GM12878 (cell line): ENCODE measurements around the gene CLEC4G. TPM values are rescaled to one million over a fixed set of nuclear protein-coding genes. Genes with fewer than 3 reads are reported as not detected.

Experiments used
- EED ChIP-seq: sonication (generic); IDR thresholded peaks from 2 replicates; pipeline ENCODE4 v1.6.1; 2016; ENCODE audit warnings: antibody characterized with exemption, low read depth
- EP300 ChIP-seq, 2 experiments: fragments of 150-350 bp in 1 of 2; IDR thresholded peaks; 2 replicates each; pipeline ENCODE4 v1.6.1; 2011 to 2012; ENCODE audit warnings: low read depth in 2 of 2, low read length in 2 of 2, borderline replicate concordance in 1 of 2, improper control_type of control experiment in 1 of 2, inconsistent platforms in 1 of 2; ENCODE audit not compliant: control insufficient read depth in 1 of 2
- EZH2 ChIP-seq: IDR thresholded peaks from 2 replicates; pipeline ENCODE4 v1.6.1; 2012; ENCODE audit warnings: low read depth, mild to moderate bottlenecking, control low read depth, inconsistent platforms, low read length, borderline replicate concordance; ENCODE audit not compliant: control insufficient read depth
- MXI1 ChIP-seq: fragments of 150-350 bp; IDR thresholded peaks from 2 replicates; pipeline ENCODE4 v1.6.1; 2011; ENCODE audit warnings: low read depth, mild to moderate bottlenecking, inconsistent platforms, low read length, improper control_type of control experiment
- MYB ChIP-seq: fragments of 150-350 bp; IDR thresholded peaks from 2 replicates; pipeline ENCODE4 v1.6.1; 2014; ENCODE audit warnings: mild to moderate bottlenecking, low read depth, low read length, borderline replicate concordance
- RFX5 ChIP-seq: IDR thresholded peaks from 2 replicates; pipeline ENCODE4 v1.6.1; 2011; ENCODE audit warnings: low read depth, low read length, improper control_type of control experiment
- SUPT20H ChIP-seq: IDR thresholded peaks from 2 replicates; pipeline ENCODE4 v1.6.1; 2011; ENCODE audit warnings: low read depth, mild to moderate bottlenecking, low read length, moderate library complexity, borderline replicate concordance; ENCODE audit not compliant: control insufficient read depth
- TBL1XR1 ChIP-seq: IDR thresholded peaks from 2 replicates; pipeline ENCODE4 v1.6.1; 2012; ENCODE audit warnings: low read depth, low read length, improper control_type of control experiment
- YBX1 ChIP-seq: fragments of 450-650 bp; IDR thresholded peaks from 2 replicates; pipeline ENCODE4 v1.6.1; 2016; ENCODE audit warnings: antibody characterized with exemption
- ZNF217 ChIP-seq: fragments of 450-650 bp; IDR thresholded peaks from 2 replicates; pipeline ENCODE4 v1.6.1; 2017; ENCODE audit warnings: antibody characterized with exemption, mild to moderate bottlenecking
- ZSCAN29 ChIP-seq: fragments of 450-650 bp; IDR thresholded peaks from 2 replicates; pipeline ENCODE4 v1.6.1; 2017; ENCODE audit warnings: mild to moderate bottlenecking, moderate library complexity
- polyA plus RNA-seq, 11 experiments: library from polyadenylated mRNA; depleted of rRNA in 4 of 11; unstranded in 6 of 11; stranded (reverse) in 5 of 11; fragments of >200 nt; fragmentation: Nextera tagmentation in 4 of 11; fragmentation: Illumina TruSeq in 1 of 11; extraction: Ambion mirVana in 4 of 11; extraction: Trizol in 1 of 11; gene quantifications; 1 replicate in 1 of 11; 2 replicates in 10 of 11; pipeline versions ENCODE4 v1.2.1 to v1.2.3, GENCODE V29; 2011 to 2016; ENCODE audit warnings: inconsistent platforms in 2 of 11, missing spikeins in 2 of 11, low read depth in 1 of 11
- total RNA-seq, 4 experiments: library from RNA; depleted of rRNA in 3 of 4; stranded (reverse); fragments of >200 nt in 3 of 4; fragmentation: Illumina TruSeq in 1 of 4; extraction: Trizol in 1 of 4; gene quantifications; 2 replicates each; pipeline versions ENCODE4 v1.2.1 to v1.2.3, GENCODE V29; 2013 to 2021
- TF ChIP-seq, protein P1 (sequence below): IDR thresholded peaks from 2 replicates; pipeline ENCODE4 v1.6.1; 2011; ENCODE audit warnings: borderline replicate concordance, low read depth, mild to moderate bottlenecking, moderate library complexity, mixed read lengths, low read length; ENCODE audit not compliant: insufficient read depth; ENCODE audit errors: extremely low read length
- TF ChIP-seq, protein P2 (sequence below): fragments of 450-650 bp; IDR thresholded peaks from 2 replicates; pipeline ENCODE4 v1.6.1; 2017; ENCODE audit warnings: mild to moderate bottlenecking
- TF ChIP-seq, protein P3 (sequence below): fragments of 450-650 bp; formaldehyde crosslinking; IDR thresholded peaks from 2 replicates; pipeline ENCODE4 v1.4.0; 2020; ENCODE audit warnings: mild to moderate bottlenecking, moderate library complexity
- TF ChIP-seq, protein P4 (sequence below): fragments of 450-650 bp; IDR thresholded peaks from 2 replicates; pipeline ENCODE4 v1.6.1; 2014; ENCODE audit warnings: mild to moderate bottlenecking
- TF ChIP-seq, protein P5 (sequence below): fragments of 450-650 bp; IDR thresholded peaks from 2 replicates; pipeline ENCODE4 v1.6.1; 2017; ENCODE audit warnings: mild to moderate bottlenecking, low read depth, inconsistent platforms; ENCODE audit not compliant: poor library complexity, severe bottlenecking
- TF ChIP-seq, protein P6 (sequence below): fragments of 450-650 bp; IDR thresholded peaks from 2 replicates; pipeline ENCODE4 v1.6.1; 2016; ENCODE audit warnings: mild to moderate bottlenecking

Gene CLEC4G
- total and polyA plus RNA-seq, 10 of the 15 experiments (the other 5 are each of a cell fraction or from before 2014, with no cell fraction given), result 0.04 TPM; not detected in 9

DNA sequence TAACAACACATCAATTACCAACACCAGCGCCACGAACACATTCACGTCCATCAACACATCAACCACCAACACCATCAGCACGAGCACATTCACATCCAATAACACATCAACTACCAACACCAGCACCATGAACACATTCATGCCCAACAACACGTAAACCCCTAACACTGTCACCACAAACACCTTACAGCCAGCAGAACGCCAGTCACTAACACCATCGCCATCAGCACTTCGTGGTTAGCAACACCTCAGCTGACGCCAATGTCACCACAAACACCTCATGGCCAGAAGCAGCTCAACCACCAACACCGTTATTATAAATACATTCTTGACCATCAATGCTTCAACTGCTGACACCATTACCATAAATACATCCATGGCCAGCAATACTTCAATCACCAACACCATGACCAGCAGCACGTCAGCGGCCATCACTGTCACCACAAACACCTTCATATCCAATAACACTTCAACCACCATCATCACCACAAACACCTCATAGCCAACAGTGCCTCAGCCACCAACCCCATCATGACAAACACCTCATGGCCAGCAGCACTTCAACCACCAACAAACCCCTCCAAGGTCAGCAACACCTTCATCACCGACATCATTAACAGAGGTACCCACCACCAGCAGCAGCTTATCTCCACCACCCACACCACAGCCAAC, 39.4 kb downstream of the CLEC4G start (continued):
- TF ChIP-seq, protein P1, sequence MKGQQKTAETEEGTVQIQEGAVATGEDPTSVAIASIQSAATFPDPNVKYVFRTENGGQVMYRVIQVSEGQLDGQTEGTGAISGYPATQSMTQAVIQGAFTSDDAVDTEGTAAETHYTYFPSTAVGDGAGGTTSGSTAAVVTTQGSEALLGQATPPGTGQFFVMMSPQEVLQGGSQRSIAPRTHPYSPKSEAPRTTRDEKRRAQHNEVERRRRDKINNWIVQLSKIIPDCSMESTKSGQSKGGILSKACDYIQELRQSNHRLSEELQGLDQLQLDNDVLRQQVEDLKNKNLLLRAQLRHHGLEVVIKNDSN, result no peak
- TF ChIP-seq, protein P2, sequence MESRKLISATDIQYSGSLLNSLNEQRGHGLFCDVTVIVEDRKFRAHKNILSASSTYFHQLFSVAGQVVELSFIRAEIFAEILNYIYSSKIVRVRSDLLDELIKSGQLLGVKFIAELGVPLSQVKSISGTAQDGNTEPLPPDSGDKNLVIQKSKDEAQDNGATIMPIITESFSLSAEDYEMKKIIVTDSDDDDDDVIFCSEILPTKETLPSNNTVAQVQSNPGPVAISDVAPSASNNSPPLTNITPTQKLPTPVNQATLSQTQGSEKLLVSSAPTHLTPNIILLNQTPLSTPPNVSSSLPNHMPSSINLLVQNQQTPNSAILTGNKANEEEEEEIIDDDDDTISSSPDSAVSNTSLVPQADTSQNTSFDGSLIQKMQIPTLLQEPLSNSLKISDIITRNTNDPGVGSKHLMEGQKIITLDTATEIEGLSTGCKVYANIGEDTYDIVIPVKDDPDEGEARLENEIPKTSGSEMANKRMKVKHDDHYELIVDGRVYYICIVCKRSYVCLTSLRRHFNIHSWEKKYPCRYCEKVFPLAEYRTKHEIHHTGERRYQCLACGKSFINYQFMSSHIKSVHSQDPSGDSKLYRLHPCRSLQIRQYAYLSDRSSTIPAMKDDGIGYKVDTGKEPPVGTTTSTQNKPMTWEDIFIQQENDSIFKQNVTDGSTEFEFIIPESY, result no peak; the same call in 1 of the 2 replicates
- TF ChIP-seq, protein P3, sequence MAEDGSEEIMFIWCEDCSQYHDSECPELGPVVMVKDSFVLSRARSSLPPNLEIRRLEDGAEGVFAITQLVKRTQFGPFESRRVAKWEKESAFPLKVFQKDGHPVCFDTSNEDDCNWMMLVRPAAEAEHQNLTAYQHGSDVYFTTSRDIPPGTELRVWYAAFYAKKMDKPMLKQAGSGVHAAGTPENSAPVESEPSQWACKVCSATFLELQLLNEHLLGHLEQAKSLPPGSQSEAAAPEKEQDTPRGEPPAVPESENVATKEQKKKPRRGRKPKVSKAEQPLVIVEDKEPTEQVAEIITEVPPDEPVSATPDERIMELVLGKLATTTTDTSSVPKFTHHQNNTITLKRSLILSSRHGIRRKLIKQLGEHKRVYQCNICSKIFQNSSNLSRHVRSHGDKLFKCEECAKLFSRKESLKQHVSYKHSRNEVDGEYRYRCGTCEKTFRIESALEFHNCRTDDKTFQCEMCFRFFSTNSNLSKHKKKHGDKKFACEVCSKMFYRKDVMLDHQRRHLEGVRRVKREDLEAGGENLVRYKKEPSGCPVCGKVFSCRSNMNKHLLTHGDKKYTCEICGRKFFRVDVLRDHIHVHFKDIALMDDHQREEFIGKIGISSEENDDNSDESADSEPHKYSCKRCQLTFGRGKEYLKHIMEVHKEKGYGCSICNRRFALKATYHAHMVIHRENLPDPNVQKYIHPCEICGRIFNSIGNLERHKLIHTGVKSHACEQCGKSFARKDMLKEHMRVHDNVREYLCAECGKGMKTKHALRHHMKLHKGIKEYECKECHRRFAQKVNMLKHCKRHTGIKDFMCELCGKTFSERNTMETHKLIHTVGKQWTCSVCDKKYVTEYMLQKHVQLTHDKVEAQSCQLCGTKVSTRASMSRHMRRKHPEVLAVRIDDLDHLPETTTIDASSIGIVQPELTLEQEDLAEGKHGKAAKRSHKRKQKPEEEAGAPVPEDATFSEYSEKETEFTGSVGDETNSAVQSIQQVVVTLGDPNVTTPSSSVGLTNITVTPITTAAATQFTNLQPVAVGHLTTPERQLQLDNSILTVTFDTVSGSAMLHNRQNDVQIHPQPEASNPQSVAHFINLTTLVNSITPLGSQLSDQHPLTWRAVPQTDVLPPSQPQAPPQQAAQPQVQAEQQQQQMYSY, result no peak
- TF ChIP-seq EP300 (IDR thresholded peaks at IDR 0.05; ENCODE audit: borderline replicate concordance in 1 of 2, control insufficient read depth in 1 of 2, low read depth in 2 of 2, low read length in 2 of 2) (peak; percentile 73 to 82; a peak in 3 of 4 replicates), TBL1XR1 (no peak), EZH2 (no peak), MYB (0 out of 2 replicates have a peak, but pooled peaks have one; percentile 27), RFX5 (no peak), SUPT20H (no peak), MXI1 (no peak), ZSCAN29 (no peak), YBX1 (no peak), EED (no peak), ZNF217 (peak; percentile 21; the same call in 1 of the 2 replicates)
- TF ChIP-seq, protein P4, sequence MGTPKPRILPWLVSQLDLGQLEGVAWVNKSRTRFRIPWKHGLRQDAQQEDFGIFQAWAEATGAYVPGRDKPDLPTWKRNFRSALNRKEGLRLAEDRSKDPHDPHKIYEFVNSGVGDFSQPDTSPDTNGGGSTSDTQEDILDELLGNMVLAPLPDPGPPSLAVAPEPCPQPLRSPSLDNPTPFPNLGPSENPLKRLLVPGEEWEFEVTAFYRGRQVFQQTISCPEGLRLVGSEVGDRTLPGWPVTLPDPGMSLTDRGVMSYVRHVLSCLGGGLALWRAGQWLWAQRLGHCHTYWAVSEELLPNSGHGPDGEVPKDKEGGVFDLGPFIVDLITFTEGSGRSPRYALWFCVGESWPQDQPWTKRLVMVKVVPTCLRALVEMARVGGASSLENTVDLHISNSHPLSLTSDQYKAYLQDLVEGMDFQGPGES, result no peak
- TF ChIP-seq, protein P5, sequence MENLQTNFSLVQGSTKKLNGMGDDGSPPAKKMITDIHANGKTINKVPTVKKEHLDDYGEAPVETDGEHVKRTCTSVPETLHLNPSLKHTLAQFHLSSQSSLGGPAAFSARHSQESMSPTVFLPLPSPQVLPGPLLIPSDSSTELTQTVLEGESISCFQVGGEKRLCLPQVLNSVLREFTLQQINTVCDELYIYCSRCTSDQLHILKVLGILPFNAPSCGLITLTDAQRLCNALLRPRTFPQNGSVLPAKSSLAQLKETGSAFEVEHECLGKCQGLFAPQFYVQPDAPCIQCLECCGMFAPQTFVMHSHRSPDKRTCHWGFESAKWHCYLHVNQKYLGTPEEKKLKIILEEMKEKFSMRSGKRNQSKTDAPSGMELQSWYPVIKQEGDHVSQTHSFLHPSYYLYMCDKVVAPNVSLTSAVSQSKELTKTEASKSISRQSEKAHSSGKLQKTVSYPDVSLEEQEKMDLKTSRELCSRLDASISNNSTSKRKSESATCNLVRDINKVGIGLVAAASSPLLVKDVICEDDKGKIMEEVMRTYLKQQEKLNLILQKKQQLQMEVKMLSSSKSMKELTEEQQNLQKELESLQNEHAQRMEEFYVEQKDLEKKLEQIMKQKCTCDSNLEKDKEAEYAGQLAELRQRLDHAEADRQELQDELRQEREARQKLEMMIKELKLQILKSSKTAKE, result peak; percentile 68
- TF ChIP-seq, protein P6, sequence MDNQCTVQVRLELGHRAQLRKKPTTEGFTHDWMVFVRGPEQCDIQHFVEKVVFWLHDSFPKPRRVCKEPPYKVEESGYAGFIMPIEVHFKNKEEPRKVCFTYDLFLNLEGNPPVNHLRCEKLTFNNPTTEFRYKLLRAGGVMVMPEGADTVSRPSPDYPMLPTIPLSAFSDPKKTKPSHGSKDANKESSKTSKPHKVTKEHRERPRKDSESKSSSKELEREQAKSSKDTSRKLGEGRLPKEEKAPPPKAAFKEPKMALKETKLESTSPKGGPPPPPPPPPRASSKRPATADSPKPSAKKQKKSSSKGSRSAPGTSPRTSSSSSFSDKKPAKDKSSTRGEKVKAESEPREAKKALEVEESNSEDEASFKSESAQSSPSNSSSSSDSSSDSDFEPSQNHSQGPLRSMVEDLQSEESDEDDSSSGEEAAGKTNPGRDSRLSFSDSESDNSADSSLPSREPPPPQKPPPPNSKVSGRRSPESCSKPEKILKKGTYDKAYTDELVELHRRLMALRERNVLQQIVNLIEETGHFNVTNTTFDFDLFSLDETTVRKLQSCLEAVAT, result peak; percentile 99
